ENCODE results near the gene TIMMDC1.

Gene TIMMDC1

GRCh38 chr3:119498186-119499011, at the start of gene TIMMDC1:
TSS of gene TIMMDC1 (plus strand) at chr3:119498547. CDS start at chr3:119498734, 187 bp downstream.
- H3K36me3 ChIP-seq (ENCODE audit: control insufficient read depth in 2 of 2, insufficient read depth in 2 of 2, low read length in 2 of 2): peaks cover 0 to 2% of the 10 kb centered on the region in 2 donors
- peak within 1 kb of the TSS; percentile 100 for H3K9ac ChIP-seq (ENCODE audit: low read length in 2 of 2)

DNA sequence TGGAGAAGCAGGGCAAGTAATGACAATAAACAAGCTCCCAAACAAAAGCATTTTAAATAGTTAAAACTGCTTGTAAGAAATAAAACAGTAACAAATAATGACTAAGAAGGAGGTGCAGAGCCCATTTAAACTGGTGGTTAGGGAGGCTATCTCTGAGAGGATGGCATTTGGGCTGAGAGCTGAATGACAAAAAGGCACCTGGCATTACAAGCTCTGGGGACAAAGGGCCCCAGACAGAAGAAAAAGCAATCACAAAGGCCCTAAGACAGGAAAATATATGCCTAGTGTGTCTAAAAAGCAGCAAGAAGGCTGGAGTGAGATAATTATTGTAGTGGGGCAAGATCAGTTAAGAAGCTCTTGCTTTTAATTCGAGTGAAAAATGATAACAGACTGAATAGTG, 44.5 kb upstream of the TIMMDC1 start:
- H3K27me3 ChIP-seq (ENCODE audit: control insufficient read depth in 1 of 2, insufficient read depth in 2 of 2, low read length in 2 of 2): no peaks in the 10 kb centered on the region
- H3K4me3 ChIP-seq (ENCODE audit: low read length in 2 of 2): no peak overlapping the region
- no peaks in the 10 kb centered on the region for H3K9me3 ChIP-seq (ENCODE audit: control insufficient read depth in 2 of 2, low read length in 2 of 2)
- H3K9ac ChIP-seq (ENCODE audit: low read length in 2 of 2): no peak overlapping the region
- peaks cover 35 to 45% of the 10 kb centered on the region in 2 donors for H3K36me3 ChIP-seq (ENCODE audit: control insufficient read depth in 2 of 2, insufficient read depth in 2 of 2, low read length in 2 of 2)
- no peak overlapping the region for H3K27ac ChIP-seq (ENCODE audit: low read length)
- no peaks in the 10 kb centered on the region for H3K4me1 ChIP-seq (ENCODE audit: control insufficient read depth, insufficient read depth, low read length)

More at GRCh38 chr3:119498186-119499011, at the start of gene TIMMDC1:
- Histone ChIP-seq H3K27me3 (ENCODE audit: control insufficient read depth in 1 of 2, insufficient read depth in 2 of 2, low read length in 2 of 2) (no peaks in the 10 kb centered on the region), H3K27ac (ENCODE audit: low read length) (peak within 1 kb of the TSS; percentile 97), H3K4me1 (ENCODE audit: control insufficient read depth, insufficient read depth, low read length) (peaks cover 6% of the 10 kb centered on the region), H3K4me3 (ENCODE audit: low read length in 2 of 2) (peak within 1 kb of the TSS; percentile 99 to 100), H3K9me3 (ENCODE audit: control insufficient read depth in 2 of 2, low read length in 2 of 2) (no peaks in the 10 kb centered on the region)

DNA sequence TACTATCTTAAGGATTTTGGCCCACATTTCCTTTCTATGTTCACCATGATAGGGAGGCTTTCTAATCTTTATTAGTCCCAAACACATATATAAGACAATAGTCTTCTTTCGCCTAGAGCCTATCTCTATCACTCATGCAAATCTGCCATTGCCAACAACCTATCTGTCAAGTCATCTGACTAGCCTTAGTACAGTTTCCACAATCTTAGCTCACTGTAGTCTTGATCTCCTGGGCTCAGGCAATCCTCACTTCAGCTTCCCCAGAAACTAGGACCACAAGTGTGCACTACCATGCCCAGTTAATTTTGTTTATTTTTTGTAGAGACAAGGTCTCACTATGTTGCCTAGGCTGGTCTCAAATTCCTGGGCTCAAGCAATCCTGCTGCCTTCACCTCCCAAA, 41.9 kb upstream of the TIMMDC1 start:
- Histone ChIP-seq H3K4me3 (ENCODE audit: low read length in 2 of 2) (no peak overlapping the region), H3K4me1 (ENCODE audit: control insufficient read depth, insufficient read depth, low read length) (no peaks in the 10 kb centered on the region), H3K36me3 (ENCODE audit: control insufficient read depth in 2 of 2, insufficient read depth in 2 of 2, low read length in 2 of 2) (peaks cover 29 to 37% of the 10 kb centered on the region in 2 donors), H3K27ac (ENCODE audit: low read length) (no peak overlapping the region), H3K27me3 (ENCODE audit: control insufficient read depth in 1 of 2, insufficient read depth in 2 of 2, low read length in 2 of 2) (no peaks in the 10 kb centered on the region), H3K9ac (ENCODE audit: low read length in 2 of 2) (no peak overlapping the region), H3K9me3 (ENCODE audit: control insufficient read depth in 2 of 2, low read length in 2 of 2) (no peaks in the 10 kb centered on the region)

GRCh38 chr3:119457246-119457645, 41.1 kb upstream of the TIMMDC1 start:
- Histone ChIP-seq H3K4me1 (ENCODE audit: control insufficient read depth, insufficient read depth, low read length) (peaks cover 6% of the 10 kb centered on the region), H3K27me3 (ENCODE audit: control insufficient read depth in 1 of 2, insufficient read depth in 2 of 2, low read length in 2 of 2) (no peaks in the 10 kb centered on the region), H3K36me3 (ENCODE audit: control insufficient read depth in 2 of 2, insufficient read depth in 2 of 2, low read length in 2 of 2) (peaks cover 26 to 37% of the 10 kb centered on the region in 2 donors), H3K4me3 (ENCODE audit: low read length in 2 of 2) (no peak overlapping the region), H3K9me3 (ENCODE audit: control insufficient read depth in 2 of 2, low read length in 2 of 2) (no peaks in the 10 kb centered on the region), H3K27ac (ENCODE audit: low read length) (no peak overlapping the region), H3K9ac (ENCODE audit: low read length in 2 of 2) (no peak overlapping the region)

GRCh38 chr3:119463171-119464169, 34.9 kb upstream of the TIMMDC1 start, which contains the start of gene TMEM39A:
TSS of gene TMEM39A (minus strand) at chr3:119463615. CDS start at chr3:119462074, 1,541 bp downstream.
- H3K27ac ChIP-seq (ENCODE audit: low read length): peak within 1 kb of the TSS; percentile 85
- no peaks in the 10 kb centered on the region for H3K9me3 ChIP-seq (ENCODE audit: control insufficient read depth in 2 of 2, low read length in 2 of 2)
- H3K27me3 ChIP-seq (ENCODE audit: control insufficient read depth in 1 of 2, insufficient read depth in 2 of 2, low read length in 2 of 2): no peaks in the 10 kb centered on the region
- peaks cover 10% of the 10 kb centered on the region for H3K4me1 ChIP-seq (ENCODE audit: control insufficient read depth, insufficient read depth, low read length)
- H3K9ac ChIP-seq (ENCODE audit: low read length in 2 of 2): peak within 1 kb of the TSS; percentile 96 to 98
- H3K36me3 ChIP-seq (ENCODE audit: control insufficient read depth in 2 of 2, insufficient read depth in 2 of 2, low read length in 2 of 2): peaks cover 5 to 8% of the 10 kb centered on the region in 2 donors
- H3K4me3 ChIP-seq (ENCODE audit: low read length in 2 of 2): peak within 1 kb of the TSS; percentile 99 to 100

DNA sequence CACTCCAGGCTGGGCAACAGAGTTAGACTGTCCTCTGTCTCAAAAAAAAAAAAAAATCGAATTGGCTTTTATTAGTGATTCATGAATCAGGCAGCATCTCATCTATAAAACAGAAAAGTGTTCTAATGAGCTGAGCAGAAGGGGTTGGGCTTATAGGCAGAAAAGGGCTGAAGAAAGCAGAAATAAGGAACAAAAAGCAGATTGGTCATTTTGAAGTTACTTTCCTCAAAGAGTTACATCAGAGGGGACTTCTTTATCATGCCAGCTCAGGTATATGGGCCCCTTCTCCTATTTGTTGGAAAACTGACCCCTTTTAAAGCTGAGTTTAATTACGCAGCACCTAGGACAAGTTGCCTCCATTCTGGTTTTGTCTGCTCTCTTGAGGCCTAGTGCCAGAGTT, 30.3 kb upstream of the TIMMDC1 start:
- Histone ChIP-seq H3K9ac (ENCODE audit: low read length in 2 of 2) (no peak overlapping the region), H3K27me3 (ENCODE audit: control insufficient read depth in 1 of 2, insufficient read depth in 2 of 2, low read length in 2 of 2) (no peaks in the 10 kb centered on the region), H3K4me1 (ENCODE audit: control insufficient read depth, insufficient read depth, low read length) (peaks cover 15% of the 10 kb centered on the region), H3K9me3 (ENCODE audit: control insufficient read depth in 2 of 2, low read length in 2 of 2) (no peaks in the 10 kb centered on the region), H3K4me3 (ENCODE audit: low read length in 2 of 2) (peak overlapping the region; percentile 89 to 90), H3K36me3 (ENCODE audit: control insufficient read depth in 2 of 2, insufficient read depth in 2 of 2, low read length in 2 of 2) (peaks cover 4 to 7% of the 10 kb centered on the region in 2 donors), H3K27ac (ENCODE audit: low read length) (peak overlapping the region; percentile 71)

DNA sequence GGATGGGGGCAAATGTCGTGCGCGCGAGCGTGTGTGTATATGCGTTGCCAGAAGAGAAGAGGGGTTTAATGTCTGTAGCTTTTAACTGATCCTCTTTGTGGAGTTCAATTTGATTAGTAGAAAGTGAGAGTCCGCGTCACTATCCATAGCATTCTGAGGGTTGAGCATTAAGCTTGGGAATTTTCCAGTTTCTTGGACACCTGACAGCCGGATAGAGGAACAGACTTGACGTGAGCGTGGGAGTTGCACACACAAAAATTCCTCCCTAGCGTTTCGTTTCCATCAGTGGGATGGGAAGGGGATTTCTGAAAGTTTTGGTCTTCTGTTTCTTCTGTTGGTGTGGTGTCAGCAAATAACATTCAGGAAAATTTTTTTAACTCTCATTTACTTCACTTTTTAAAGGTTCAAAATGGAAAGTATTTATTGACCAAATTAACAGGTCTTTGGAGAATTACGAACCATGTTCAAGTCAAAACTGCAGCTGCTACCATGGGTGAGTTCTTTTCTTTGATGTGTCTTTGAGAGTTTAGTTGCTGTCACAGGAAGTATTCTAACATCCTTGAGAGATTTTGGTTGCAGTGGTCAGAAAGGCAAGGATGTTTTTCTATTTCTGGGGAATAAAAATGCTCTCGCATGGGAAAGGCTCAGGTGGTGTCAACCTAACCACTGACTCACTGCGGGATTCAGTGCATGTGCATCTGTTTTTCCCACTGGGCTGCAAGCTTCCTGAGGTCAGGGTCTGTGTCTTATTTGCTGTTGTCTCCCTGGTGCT, 28.7 kb upstream of the TIMMDC1 start:
- Histone ChIP-seq H3K36me3 (ENCODE audit: control insufficient read depth in 2 of 2, insufficient read depth in 2 of 2, low read length in 2 of 2) (peaks cover 4 to 7% of the 10 kb centered on the region in 2 donors), H3K27ac (ENCODE audit: low read length) (no peak overlapping the region), H3K27me3 (ENCODE audit: control insufficient read depth in 1 of 2, insufficient read depth in 2 of 2, low read length in 2 of 2) (no peaks in the 10 kb centered on the region), H3K9ac (ENCODE audit: low read length in 2 of 2) (peak overlapping the region; percentile 73 to 76), H3K4me1 (ENCODE audit: control insufficient read depth, insufficient read depth, low read length) (peaks cover 15% of the 10 kb centered on the region), H3K9me3 (ENCODE audit: control insufficient read depth in 2 of 2, low read length in 2 of 2) (no peaks in the 10 kb centered on the region), H3K4me3 (ENCODE audit: low read length in 2 of 2) (peak overlapping the region; percentile 89 to 90)

DNA sequence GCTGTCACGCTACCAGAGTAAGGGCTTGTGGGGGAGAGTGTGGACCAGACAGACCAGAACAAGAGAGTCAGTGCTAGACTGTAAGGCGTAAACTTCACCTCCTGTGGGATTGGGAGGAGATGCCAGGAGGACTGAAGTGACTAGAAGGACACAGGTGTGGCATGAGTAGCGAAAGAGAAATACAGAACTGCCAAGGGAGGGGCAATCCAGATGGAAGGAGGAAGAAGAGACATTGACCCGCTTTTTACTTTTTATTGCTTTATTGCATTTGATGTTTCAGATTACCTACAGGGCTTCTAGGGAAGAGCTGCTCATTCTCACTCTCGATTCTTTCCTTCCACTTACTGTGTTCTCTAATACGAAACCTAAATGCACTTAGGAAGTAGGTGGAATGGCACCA, 27.5 kb upstream of the TIMMDC1 start:
- H3K27me3 ChIP-seq (ENCODE audit: control insufficient read depth in 1 of 2, insufficient read depth in 2 of 2, low read length in 2 of 2): no peaks in the 10 kb centered on the region
- no peak overlapping the region for H3K4me3 ChIP-seq (ENCODE audit: low read length in 2 of 2)
- no peaks in the 10 kb centered on the region for H3K9me3 ChIP-seq (ENCODE audit: control insufficient read depth in 2 of 2, low read length in 2 of 2)
- H3K4me1 ChIP-seq (ENCODE audit: control insufficient read depth, insufficient read depth, low read length): peaks cover 15% of the 10 kb centered on the region
- H3K27ac ChIP-seq (ENCODE audit: low read length): no peak overlapping the region
- no peak overlapping the region for H3K9ac ChIP-seq (ENCODE audit: low read length in 2 of 2)
- H3K36me3 ChIP-seq (ENCODE audit: control insufficient read depth in 2 of 2, insufficient read depth in 2 of 2, low read length in 2 of 2): peaks cover 7 to 10% of the 10 kb centered on the region in 2 donors

DNA sequence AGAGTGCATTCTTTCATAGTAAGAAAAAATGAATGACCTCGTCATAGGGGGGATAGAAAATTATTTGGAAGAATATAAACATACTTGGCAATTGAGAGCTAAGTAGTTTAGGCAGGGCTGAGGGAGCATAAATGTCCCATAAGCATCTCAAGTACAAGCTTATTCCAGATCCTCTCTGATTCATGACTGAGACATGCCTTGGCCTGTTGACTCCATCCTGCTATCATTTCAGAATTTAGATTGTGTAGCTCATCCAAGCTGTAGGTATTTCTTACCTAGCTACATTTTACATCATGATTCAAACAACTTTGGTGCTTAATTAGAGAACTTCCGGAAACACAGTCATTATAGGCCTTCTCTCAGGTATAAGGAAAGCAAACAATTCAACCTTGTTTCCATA, 17.3 kb upstream of the TIMMDC1 start:
- Histone ChIP-seq H3K27me3 (ENCODE audit: control insufficient read depth in 1 of 2, insufficient read depth in 2 of 2, low read length in 2 of 2) (no peaks in the 10 kb centered on the region), H3K9ac (ENCODE audit: low read length in 2 of 2) (no peak overlapping the region), H3K4me1 (ENCODE audit: control insufficient read depth, insufficient read depth, low read length) (no peaks in the 10 kb centered on the region), H3K27ac (ENCODE audit: low read length) (no peak overlapping the region), H3K4me3 (ENCODE audit: low read length in 2 of 2) (no peak overlapping the region), H3K9me3 (ENCODE audit: control insufficient read depth in 2 of 2, low read length in 2 of 2) (no peaks in the 10 kb centered on the region), H3K36me3 (ENCODE audit: control insufficient read depth in 2 of 2, insufficient read depth in 2 of 2, low read length in 2 of 2) (peaks cover 13 to 28% of the 10 kb centered on the region in 2 donors)

GRCh38 chr3:119483101-119483500, 15.2 kb upstream of the TIMMDC1 start:
- H3K36me3 ChIP-seq (ENCODE audit: control insufficient read depth in 2 of 2, insufficient read depth in 2 of 2, low read length in 2 of 2): peaks cover 22 to 29% of the 10 kb centered on the region in 2 donors
- no peaks in the 10 kb centered on the region for H3K4me1 ChIP-seq (ENCODE audit: control insufficient read depth, insufficient read depth, low read length)
- no peak overlapping the region for H3K9ac ChIP-seq (ENCODE audit: low read length in 2 of 2)
- H3K9me3 ChIP-seq (ENCODE audit: control insufficient read depth in 2 of 2, low read length in 2 of 2): no peaks in the 10 kb centered on the region
- no peak overlapping the region for H3K4me3 ChIP-seq (ENCODE audit: low read length in 2 of 2)
- no peak overlapping the region for H3K27ac ChIP-seq (ENCODE audit: low read length)
- H3K27me3 ChIP-seq (ENCODE audit: control insufficient read depth in 1 of 2, insufficient read depth in 2 of 2, low read length in 2 of 2): no peaks in the 10 kb centered on the region
